HG03045 (cell line): ENCODE measurements around the gene SLC12A3.

Source experiments
- ATAC-seq: cut with Tn5 transposase; IDR thresholded peaks from one replicate; pipeline ENCODE4 v1.9.1; 2021; ENCODE audit warnings: mild to moderate bottlenecking, moderate library complexity; ENCODE audit not compliant: unreplicated experiment

Gene SLC12A3

DNA sequence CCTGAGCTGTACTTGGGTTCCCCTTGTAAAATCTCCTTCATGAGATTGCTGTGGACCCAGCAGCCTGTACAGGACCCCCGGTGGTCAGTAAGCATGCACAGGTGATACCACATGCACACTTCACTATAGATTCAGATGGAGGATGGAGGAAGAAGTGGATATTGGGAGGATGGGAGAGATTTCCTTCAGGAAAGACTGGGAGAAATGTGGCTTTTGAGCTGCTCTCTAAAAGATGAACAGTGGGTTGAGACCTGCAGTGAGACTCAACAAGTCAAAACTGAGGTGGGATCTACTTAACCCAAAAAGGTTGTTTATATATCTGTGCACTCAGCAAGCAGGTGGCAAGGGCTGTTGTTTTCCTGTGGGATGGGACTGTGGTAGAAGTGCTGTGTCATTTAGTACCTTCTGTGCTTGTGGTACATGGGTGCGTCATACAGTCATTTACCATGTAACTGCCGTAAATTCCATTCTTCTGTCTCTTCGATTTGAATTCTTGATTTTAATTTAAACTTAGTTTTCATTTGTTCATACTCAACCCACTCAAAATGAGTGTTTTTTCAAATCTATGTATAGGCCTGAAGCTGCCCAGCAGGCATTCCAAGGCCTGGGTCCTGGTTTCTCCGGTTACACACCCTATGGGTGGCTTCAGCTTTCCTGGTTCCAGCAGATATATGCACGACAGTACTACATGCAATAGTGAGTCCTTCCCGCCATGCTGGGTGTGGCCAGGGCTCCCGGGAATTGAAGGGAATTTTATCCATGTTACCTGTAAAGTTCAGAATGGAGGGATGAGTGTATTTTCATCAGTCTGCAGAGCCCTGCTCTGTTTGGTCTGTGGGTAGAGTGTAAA is 73.9 kb downstream of the SLC12A3 start:
- peak; percentile 41 for ATAC-seq

DNA sequence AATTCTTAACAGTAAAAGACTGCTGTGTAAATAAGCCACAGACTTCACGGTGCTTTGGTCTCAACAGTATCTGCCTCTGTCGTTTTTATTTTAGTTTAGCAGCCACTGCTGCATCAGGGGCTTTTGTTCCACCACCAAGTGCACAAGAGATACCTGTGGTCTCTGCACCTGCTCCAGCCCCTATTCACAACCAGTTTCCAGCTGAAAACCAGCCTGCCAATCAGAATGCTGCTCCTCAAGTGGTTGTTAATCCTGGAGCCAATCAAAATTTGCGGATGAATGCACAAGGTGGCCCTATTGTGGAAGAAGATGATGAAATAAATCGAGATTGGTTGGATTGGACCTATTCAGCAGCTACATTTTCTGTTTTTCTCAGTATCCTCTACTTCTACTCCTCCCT is 74.8 kb downstream of the SLC12A3 start:
- no peak for ATAC-seq

DNA sequence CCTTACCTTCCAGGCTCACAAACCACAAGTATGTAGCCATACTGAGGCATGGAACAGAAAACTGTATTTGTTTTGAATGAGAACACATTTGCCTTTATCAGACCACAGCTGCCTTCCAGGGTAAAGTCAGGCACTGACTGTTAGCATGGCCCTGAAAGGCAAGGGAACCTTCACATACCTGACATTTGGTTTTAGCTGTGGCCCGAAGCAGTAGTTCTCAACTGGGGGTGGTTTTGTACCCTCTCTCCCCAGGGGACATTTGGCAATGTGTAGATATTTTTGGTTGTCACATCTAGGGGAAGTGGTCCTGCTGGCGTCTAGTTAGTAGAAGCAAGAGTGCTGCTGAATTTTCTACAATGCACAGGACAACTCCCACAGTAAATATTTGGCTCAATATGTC is 76.1 kb downstream of the SLC12A3 start:
- ATAC-seq = no peak

DNA sequence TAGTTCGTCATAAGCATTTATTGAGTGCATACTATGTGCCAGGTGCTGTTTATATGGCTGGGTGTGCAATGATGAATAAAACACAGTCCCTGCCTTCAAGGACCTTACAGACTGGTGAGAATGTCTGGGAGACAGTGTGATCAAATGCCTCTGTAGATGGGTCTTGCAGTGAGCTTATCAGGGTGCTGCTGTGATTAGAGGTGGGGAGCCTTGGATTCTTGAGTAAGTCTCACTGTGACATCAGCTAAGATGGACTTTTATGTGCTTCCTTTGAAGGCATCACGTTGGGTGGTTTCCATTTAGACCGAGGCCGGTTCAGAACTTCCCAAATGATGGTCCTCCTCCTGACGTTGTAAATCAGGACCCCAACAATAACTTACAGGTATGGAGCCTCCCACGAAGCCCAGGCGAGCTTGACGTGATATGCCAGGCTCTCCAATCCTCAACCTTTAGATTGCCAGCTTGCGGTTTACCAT is 76.9 kb downstream of the SLC12A3 start:
- no peak for ATAC-seq

DNA sequence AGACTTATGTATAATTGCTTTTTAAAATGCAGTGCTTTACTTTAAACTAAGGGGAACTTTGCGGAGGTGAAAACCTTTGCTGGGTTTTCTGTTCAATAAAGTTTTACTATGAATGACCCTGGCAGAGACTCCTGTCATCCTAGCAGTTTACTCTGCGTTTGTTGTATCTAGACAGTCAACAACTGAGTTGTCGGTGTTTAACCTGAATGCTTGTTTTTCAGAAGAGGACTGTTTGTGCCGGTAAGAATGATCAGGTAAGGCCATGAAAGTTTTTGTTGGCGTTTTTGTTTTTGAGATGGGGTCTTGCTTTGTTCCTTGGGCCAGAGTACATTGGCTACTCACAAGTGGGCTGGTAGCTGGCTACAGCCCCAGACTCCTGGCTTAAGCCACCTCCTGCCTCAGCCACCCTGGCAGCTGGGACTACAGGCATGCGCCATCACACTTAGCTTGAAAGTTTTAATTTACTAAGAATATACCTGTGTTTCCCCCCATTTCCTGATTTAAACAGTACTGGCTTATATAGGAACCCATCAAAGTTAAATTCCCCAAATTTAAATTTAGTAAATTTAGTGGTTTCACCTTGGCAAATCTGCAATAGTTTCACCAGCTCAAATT is 78.9 kb downstream of the SLC12A3 start:
- no peak for ATAC-seq

DNA sequence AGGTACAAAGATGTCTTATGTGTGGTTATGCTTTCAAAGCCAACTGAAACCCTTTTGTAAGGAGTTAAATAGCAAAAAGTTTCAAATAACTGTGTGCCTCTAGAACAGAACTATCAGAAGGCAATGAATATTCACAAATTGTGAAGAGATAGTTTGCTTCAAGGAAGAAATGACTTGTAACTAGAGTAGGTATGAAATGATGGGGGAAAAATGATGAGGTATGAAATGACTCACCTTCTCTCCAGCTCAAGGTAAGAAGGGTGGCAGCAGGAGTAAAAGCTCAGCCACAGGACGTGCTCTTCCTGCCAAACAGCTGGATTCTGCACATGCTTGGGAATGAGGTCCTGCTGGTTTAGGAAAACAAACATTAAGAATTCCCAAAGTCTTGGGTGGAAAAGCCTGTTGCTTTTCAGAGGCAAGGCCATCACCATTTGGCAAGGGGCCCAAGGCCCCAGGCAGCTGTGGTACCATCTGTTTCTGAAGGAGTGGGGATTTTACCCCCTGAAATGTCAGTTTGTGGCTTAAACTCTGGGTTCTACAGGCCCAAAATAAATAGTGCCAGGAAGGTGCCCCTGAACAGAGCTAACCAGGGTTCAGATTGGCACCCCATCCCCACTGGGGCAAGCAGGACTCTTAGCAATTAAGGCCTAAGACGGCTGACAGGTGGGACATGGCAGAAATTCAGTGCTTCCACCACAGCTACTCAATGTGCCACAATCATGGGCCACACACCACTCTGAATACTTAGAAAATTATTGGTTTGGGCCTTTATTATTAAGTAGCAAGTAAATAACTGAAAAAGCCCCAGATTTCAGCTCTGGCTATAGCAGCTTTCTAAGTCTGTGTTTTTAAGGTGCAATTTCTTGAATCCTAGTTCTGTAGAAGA is 80.2 kb downstream of the SLC12A3 start:
- no peak for ATAC-seq

DNA sequence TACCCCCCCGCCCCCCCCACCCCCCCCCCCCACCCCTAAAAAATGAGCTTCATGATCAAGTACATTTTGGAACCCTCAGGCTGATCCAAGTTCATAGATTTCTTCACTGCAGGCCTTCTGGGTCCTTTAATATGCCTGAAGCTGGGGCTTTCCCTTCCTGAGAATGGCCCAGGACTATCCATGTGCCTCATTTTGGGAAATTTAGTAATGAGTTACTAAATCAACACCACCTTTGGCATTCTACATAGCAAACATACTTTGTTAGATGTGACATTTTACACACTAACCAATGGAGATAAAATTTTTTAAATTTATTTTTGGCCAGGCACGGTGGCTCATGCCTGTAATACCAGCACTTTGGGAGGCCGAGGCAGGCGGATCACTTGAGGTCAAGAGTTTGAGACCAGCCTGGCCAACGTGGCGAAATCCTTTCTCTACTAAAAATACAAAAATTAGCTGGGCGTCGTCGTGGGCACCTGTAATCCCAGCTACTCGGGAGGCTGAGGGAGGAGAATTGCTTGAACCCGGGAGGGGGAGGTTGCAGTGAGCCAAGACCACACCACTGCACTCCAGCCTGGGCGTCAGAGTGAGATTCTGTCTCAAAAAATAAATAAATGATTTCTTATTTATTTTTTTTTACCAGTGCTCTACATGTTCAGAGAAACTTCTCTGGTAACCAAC is 81.0 kb downstream of the SLC12A3 start:
- ATAC-seq = no peak

DNA sequence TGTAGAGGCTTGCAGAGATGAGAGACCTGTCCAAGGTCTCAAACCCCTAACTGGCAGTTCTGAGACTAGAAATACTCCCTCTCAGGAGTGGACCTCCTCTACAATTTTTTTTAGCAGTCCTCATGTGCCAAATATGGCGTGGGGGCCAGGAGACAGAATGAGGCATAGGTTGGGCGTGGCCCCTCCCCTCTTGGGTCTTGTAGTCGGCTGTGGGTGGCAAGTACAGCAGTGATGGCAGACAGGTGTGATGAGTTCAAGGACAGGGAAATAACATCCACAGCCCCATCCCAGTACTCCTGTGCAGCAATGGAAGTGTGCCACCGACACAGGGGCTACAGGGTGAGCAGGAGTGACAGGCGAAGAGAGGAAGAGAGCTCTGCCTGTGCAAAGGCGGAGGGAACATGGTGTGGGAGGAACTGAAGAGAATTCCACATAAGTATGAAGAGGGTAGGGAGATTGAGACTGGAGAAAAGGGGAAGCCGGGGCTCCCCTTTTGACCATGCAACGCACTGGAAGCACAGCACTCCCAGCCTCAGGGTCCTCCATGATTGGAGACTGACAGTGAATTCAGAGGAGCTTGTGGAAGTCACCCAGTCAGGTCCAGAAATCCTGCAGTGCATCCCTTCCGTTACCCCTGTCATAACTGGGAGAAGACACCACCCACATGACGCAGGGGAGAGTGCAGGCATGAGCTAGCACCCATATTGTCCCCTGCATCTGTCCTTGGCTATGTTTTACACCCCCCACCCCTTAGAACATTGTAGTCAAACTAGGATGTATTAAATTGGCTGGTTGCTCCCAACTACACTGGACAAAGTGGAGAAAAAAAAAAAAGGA is 82.0 kb downstream of the SLC12A3 start:
- ATAC-seq = no peak

DNA sequence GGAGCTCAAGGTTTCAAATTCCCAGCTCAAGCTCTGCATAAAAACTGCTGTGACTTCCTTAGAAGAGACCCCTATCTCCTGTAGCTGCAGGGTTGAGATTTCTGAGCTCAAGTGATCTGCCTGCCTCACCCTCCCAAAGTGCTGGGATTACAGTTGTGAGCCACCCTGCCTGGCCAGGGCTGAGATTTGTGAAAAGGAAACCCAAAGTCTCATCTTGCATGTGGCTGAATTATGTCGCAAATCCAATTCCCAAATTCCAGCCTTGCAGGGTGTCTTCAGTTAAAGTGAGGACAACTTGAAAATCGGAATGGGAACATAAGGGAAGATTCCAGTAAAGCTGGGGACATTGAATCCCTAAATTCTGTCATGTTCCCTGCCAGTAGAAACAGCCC is 82.6 kb downstream of the SLC12A3 start:
- no peak for ATAC-seq

DNA sequence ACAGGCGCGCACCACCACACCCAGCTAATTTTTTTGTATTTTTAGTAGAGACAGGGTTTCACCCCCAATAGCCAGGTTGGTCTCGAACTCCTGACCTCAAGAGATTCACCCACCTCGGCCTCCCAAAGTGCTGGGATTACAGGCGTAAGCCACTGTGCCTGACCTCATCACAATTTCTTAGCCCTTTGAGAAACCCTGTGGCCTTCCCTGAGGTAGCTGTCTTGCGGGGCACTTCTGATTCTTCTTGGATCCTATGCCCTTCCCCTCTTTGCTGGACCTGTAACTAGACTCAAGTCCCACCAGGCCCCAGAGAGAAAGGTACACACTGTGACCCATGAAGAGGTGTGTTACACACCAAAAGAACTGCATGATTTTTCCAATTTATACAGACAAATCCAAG is 83.2 kb downstream of the SLC12A3 start:
- ATAC-seq = no peak

DNA sequence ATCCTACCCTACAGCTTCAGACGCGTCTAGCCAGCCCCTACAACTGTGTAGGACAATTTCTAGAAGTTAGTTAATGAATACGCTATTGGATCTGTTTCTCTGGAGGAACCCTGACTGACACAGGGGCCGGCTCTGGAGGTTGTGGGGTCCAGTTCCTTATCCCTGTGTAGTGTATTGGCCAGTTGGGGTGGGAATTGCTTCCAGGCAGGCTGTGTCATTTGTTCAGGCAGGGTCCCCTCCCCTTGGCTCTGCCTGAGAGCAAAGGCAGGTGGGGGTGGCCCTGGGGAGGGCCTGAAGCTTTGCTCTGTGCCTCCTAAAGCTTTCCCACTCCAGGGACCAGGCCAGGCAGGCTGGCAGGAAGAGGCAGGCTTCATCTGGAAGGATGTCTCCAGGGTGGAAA is 85.0 kb downstream of the SLC12A3 start:
- no peak for ATAC-seq

DNA sequence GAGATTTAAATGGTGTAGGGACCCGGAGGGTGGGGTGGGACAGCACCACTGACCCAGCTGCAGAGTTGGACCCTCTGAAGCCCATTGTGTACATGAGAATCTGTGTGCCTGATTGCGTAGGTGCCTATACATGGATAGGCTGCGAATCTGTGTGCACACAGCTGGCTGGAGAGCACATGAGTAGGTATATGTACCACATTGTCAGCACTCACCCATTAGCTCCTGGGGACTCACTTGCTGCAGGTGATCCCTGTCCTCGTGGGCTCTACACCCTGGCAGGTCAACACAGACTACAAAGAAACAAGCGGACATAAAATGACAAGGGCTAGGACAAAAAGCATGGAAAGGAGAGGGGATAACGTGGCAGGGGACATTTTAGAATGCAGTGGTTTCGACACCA is 85.4 kb downstream of the SLC12A3 start:
- ATAC-seq = no peak

DNA sequence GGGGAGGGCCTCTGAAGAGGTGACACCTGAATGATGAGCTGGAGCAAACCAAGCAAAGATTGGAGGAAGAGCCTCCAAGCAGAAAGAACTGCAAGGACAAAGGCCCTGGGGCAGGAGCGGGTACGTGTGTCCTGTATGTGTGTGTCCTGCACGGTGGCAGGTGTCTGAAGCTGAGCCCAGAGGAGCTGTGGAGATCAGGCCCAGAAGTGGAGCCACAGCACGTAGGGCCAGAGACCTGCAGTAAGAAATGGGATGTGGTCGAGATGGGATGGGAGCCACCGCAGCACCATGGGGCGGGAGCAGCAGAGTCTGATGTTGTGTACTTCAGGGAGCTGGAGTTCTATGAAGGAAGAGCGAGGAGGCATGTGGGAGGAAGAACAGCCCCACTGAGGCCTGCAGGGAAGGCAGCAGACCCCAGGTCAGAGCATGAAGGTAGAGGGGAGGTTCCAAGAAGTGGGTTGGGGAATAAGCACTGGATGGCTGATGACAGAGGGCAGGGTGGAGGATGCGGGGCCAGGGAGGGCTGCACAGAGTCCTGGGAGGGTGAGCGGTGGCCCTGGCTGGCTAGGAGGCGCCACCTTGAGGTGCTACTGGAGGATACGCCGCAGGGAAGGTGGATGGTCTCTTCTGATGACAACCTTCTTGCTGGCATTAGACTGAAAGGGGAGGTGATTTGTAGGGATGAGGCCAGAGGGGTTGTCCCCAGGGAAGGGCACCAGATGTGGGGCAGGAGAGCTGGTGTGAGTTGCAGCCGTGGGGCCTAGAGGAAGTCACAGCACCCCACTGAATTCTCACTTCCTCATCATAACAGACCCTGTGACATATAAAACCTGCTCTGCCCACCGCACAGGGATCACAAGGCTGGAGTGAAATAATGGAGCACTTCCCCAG is 86.1 kb downstream of the SLC12A3 start:
- no peak for ATAC-seq

DNA sequence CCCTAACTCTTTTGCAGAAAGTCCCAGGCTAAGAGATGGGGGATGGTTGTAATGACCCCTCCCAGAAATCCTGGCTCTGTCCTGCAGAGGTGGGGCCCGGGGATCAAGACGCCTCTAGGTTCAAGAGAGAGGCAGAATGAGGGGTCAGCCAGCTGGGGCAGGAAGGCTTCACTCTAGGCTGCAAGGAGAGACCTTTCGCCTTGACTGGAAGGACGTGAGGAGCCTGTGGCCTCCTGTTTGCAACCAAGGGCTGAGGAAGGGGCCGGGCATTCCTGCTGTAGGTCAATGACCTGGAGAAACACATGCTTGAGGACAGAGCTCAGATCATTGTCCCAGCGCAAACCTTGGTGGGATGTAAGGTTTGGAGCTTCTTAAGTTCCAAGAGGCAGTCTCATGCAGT is 88.0 kb downstream of the SLC12A3 start:
- ATAC-seq = no peak

DNA sequence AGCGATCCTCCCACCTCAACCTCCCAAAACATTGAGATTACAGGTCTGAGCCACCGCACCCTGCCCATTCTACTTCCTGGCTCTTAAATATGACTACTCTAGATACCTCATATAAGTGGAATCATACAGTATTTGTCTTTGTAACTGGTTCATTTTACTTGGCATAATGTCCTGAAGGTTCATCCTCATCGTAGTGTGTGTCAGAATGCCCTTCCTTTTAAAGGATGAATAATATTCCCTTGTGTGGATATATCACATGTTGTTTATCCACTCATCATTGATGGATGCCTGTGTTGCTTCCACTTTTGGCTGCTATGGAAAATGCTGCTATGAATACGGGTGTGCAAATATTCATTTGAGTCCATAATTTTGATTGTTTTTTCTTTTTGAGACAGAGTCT is 91.1 kb downstream of the SLC12A3 start:
- no peak for ATAC-seq

DNA sequence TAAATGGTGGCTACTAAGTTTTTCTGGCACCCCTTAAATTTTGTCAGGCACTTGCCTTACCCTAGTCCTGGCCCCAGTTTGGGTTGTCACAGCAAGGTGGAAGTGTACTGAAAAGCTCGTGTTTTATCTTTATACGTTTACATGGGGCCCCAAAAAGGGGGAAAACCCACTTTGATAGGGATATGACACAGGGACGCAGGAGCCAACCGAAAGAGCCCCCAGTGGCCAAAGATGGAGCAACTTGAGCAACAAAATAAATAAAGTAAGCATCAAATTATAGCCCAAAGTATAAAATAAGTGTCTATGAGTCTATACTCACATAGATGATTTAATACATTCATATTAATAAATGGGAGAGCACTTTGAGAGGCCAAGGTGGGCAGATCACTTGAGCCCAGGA is 91.7 kb downstream of the SLC12A3 start:
- ATAC-seq = no peak

DNA sequence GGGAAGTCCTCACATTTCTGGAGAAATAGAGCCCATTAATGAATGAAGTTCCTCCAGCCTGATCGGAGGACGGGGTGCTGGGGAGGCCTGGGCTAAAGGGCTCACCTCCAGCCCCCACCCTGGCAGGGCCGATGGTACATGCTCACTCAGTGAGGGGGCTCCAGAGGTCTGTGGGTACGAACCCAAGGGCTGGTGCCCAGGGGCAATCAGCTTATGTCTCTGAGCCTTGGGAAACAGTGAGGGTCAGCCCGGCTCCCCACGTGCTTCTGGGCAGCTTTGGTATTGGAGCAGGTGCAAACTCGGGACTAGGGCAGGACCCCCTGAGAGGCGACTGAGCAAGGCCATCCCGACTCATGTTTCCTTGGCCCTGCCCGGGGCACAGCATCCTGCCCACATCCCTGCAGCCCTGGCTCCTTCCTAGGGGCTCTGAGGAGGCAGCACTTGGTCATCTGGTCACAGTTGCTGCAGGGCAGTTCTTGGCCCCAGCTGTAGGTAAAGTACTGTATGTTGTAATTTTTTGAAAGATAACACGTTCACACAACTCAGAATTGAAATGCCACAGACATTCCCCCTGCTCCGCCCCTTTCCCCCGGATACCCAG is 95.8 kb downstream of the SLC12A3 start:
- no peak for ATAC-seq

DNA sequence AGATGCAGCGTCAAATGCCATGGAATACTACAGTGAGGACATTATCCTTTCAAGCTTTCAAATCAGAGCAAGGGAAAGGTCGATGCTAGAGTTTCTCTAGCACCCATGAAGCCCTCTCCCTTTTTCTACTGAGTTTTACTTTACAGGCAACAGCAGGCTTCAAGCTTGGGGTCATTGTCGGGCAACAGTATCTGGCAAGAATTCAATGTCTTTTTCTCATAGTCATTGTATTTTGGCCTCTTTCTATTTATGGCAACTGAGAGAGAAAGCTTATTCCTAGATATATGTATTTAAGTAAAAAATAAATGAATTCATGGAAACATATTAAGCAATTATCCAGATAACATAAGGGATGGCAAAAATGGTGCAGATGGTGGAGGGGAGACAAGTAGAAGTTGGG is 96.4 kb downstream of the SLC12A3 start:
- ATAC-seq = no peak

DNA sequence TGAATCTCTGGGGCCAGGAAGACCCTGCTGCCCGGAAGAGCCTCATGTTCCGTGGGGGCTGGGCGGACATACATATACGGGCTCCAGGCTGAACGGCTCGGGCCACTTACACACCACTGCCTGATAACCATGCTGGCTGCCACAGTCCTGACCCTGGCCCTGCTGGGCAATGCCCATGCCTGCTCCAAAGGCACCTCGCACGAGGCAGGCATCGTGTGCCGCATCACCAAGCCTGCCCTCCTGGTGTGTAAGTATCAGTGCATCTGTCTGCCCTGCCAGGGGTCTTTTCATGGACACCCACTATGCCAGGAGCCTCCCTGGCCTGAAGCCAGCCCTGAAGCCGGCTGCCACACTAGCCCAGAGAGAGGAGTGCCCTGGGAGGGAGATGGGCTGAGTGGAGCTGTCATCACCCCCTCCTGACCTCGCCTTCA is 96.9 kb downstream of the SLC12A3 start, which contains the start of gene CETP:
TSS of gene CETP (plus strand) at position 100 of the 431 bp plus-strand sequence. CDS start at position 130, 30 bp downstream.
- ATAC-seq = no peak
